GM21529 (cell line): ENCODE results near the gene SEMA6D.

Experiments used
- ATAC-seq: cut with Tn5 transposase; IDR thresholded peaks from one replicate; pipeline ENCODE4 v1.9.1; 2021; ENCODE audit not compliant: unreplicated experiment

Gene SEMA6D

DNA sequence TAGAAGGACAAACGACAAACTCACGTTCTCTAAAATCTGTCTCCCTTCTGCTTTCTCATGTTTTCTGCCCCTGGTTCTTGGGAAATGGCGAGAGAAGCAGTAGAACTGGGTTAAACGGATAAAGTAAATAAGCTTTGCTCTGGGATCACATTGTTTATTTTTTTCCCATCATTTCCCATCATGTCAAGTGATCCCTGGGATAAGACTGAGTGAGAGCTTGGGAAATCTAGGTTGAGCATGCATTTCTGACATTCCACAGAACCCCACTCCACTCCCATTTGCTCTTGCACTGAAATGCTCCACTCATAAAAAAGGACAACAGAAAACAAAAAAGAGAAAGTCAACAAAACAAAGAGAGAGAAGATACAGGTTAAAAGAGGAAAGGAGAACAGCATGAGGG, 69.1 kb downstream of the SEMA6D start:
- ATAC-seq, result no peak

DNA sequence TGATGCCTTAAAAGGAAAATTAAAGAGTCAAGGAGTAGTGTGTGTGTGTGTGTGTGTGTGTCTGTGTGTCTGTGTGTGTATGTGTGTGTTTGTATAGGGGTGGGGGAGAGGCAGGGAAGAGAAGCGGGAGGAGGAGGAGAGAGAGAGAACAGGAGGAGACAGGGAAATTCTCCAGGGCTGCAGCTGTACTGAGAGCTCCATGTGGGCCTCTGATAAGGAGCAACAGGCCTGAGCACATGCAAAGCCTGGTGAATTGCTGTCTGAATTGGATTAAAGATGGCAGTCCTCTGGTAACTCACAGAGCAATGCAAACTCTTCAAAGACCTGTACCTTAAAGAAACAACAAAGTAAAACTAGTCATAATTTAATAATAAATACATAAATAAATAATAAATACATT, 70.6 kb downstream of the SEMA6D start:
- no peak for ATAC-seq

DNA sequence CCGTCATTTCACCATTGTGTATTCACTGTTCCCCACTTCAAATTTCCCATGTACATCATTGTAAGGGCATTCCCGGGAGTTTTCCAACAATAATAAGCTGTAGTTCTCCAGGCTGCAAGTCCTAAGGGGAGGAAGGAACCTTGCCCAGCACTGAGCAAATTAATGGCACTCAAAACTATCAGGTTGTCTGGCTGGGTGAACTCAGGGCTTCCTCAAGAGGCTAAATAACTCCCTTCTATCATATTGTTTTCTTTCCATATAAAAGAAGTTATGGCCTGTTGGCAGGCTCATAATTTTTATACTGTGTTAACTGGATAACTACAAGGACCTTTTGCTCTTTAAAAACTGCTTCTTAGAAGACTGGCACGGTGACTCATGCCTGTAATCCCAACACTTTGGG, 71.4 kb downstream of the SEMA6D start:
- no peak for ATAC-seq

- no peak for ATAC-seq
These were observed 73.9 kb downstream of the SEMA6D start for GRCh38 chr15:47791161-47791560.

- ATAC-seq, result no peak
These were observed 74.9 kb downstream of the SEMA6D start for GRCh38 chr15:47792231-47792630.

DNA sequence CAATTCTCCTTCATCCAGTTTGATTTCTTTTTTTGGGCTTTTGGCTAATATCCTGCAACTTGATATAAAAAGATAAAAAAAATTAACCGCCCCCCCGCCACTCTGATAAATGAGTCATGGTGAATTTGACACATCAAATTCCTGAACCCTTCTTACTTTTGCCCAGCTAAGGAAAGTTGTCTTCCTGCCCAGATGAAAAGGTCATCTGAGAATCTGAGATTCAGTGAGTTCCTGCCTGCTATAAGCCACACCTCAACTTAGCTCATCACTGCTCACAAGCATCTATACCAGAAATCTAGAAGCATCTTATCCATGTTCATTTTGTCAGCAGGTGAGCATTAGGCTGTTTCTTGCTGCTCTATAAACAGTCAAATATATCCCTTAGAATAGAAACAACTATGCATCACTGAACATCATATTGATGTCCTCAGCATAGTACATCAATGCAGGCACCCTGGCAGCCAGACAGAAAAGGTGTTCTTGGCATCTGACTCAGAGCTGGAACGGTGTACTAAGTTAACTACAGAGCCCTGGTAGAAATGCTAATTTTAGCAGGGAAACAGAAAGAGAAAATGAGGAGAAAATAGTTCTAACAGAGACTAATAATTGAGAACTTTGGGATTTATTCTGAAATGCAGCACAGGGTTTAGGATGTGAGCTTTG, 77.1 kb downstream of the SEMA6D start:
- no peak for ATAC-seq

GRCh38 chr15:47795864-47796263, 78.6 kb downstream of the SEMA6D start:
- no peak for ATAC-seq

GRCh38 chr15:47796339-47796738, 79.0 kb downstream of the SEMA6D start:
- no peak for ATAC-seq

GRCh38 chr15:47796830-47797229, 79.5 kb downstream of the SEMA6D start:
- no peak for ATAC-seq

DNA sequence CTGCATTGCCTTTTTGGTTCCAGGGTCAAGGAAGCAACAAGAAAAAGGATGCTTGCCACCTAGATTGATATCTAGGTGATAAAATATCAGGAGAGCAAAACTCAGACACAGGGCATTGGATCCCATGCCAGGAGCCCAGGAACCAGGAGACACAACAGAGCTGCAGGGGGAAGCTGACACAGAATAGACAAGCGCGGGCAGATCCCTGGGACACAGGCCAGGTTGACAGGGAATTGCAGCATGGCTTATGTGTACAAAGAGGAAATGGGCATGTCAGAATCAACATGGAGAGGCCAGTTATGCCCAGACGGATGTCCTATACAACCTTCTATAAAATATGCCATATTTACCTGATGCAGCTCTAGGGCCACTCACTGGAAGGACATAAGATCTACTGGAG, 84.2 kb downstream of the SEMA6D start:
- no peak for ATAC-seq

GRCh38 chr15:47802216-47802615, 84.9 kb downstream of the SEMA6D start:
- ATAC-seq, result no peak

GRCh38 chr15:47803767-47804166, 86.5 kb downstream of the SEMA6D start:
- no peak for ATAC-seq

- ATAC-seq, result no peak
These were observed 87.4 kb downstream of the SEMA6D start for GRCh38 chr15:47804733-47805132.

GRCh38 chr15:47806008-47806407, 88.7 kb downstream of the SEMA6D start:
- no peak for ATAC-seq

GRCh38 chr15:47811172-47811571, 93.9 kb downstream of the SEMA6D start:
- ATAC-seq, result no peak

DNA sequence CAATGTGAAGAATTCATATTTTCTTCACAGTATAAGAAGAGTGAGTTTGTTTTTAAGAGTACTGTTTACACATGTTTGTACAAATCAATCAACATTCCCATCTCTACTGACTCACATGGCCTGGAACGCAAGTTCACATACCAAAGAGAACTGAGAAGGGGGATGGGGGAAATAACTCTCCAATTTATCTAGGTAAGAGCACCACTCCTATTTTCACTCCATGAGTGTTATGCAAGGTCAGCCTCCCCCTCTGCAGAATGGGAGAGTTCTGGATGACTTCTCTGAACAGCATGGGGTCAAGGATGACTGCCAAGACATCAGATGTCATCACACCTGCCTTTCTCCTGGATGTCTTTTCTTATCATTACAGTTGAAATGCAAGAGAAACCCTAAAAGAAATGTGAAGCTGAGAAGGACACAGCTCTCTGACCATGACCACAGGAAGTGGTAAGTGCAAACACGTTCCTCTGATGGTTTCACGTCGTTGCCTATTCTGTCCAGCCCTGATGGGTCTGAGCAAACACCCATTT, 95.2 kb downstream of the SEMA6D start:
- peak; percentile 61 for ATAC-seq

DNA sequence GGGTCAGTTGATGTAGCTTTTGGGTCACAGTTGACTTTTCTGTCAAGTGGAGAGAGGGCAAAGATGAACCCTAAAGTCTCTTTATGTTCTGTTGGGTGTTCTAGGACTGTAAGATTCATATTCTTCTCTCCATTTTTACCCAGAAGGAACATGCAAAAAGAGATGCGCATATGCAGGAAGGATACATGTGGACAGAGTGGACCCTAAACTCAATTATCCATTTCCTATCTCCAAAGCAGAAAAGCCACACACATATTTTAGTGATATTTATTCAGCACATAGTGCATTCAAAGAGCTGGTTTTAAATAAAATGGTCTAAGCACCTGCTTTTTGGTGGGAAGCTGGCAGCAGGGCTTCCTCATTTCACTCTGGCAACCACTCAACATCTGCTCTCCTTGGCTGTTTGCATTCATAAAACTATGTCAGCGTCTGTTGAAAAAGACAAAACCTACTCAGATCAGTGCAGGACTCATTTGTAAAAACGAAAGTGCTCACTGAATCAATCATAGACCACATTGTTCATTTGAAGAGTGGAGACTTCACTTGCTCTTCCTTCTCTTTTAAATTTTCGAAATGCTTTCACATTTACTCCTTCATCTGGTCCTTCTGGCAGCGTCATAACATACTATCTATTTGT, 96.6 kb downstream of the SEMA6D start:
- peak; percentile 89 for ATAC-seq

DNA sequence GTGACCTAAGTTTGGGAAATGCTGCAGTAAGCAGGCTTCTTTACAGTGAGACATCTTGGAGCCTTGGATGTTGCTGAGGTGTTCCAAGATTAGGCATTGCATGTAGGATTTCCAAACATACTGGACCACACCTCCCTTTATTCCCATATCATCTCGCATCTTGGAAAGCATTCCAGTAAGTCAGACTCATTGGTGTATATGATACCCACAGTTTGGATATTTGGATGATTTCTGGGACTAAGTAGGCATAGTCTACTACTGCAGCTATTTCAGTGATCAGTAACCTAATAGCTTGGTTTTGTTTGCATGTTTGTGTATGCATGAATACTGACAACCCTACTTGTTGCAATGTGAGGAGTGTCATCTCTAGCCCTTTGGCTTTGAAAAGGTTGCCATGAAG, 97.3 kb downstream of the SEMA6D start:
- no peak for ATAC-seq

DNA sequence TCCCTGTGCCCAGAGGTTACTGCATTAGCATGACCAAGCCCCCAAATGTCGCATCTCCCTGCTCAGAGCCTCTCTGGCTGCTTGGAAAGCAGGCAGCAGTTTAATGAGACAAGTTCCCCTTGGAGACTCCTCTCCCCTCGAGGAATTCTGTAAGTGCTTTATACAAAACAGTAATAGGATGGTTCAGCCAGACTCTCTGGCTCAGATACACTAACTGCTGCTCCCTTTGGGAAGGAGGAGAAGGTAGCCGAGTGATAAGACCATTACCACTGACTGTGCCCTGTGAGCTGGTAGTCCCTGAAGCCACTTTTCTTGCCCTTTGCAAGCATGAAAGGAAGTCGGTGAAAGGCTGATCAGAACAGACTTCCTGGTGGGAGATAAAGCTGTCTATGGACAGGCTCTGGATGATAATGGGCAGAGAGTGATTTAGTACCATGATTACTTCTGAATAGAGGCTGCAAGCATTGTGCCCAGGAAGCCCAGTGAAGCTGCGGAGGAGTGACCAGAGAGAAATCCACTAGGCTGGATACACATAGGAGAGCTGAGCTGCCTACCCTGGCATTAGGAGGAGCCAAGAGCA, 100.8 kb downstream of the SEMA6D start:
- ATAC-seq, result no peak

DNA sequence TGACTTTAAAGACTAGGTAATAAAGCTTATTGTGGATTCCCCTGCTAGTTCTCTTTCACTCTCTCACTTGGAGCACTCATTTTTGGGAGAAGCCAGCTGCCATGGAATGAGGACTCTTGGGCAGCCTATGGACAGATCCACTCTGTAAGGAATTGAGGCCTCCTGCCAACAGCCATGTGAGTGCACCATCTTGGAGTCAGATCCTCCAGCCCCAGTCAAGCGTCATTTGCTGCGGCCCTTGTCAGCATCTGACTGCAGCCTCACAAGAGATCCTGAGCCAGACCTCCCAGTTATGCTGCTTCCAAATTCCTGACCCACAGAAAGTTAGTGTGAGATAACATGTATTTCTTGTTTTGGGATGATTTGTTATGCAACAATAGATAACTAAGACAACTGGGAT, 101.9 kb downstream of the SEMA6D start:
- no peak for ATAC-seq

DNA sequence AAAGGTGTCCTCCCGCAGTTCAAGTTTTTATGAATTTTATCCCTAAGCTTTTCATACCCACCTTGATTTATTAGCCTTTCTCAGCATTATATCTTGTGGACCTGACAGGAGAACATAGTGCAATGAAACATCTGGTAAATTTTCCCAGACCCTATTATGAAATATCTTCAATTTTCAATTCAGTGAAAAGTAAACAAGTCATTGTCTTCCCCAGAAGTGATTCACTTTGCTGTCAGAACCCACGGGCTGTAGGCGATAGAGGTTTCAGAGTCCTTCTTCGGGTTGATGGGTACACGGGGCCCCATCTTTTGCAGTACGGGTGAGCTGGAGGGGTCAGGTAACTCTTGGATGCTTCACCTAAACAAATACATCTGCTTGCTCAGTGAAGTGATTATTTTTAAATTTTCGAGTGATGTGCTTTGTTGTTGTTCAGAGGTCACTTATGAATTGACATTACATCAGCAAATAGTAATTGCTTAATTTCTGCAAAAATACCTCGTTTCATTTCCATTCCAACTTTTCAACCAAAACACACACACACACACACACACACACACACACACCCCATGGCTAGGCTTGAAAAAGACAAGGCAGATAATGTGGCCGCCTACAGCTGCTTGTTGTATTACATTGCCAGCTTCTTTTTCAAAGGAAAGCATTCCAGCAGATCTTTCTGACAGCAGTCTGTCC, 102.9 kb downstream of the SEMA6D start:
- ATAC-seq, result no peak
